Heart right ventricle (tissue), 16 donors: ENCODE results near the gene PTPRG. TPM values are rescaled to one million over a fixed set of nuclear protein-coding genes. Genes with fewer than 3 reads are reported as not detected.
A peak's percentile ranks its signal among the peaks of the same experiment; 100 is the strongest.

ENCODE experiments used
- ATAC-seq, 8 donors: fragments of 200-7000 bp; cut with Tn5 transposase; one replicate each; pipeline ENCODE4 v1.9.1; 2020; ENCODE audit warnings: mild to moderate bottlenecking in 8 of 8, moderate library complexity in 8 of 8, moderate number of reproducible peaks in 1 of 8
- DNase-seq, 2 donors: peaks; one replicate each; pipeline ENCODE4 v3.0.0-alpha.2; 2020
- H3K27ac ChIP-seq, 10 donors: fragments of 200-600 bp; sonication (generic) in 2 of 10; one replicate each; pipeline versions ENCODE4 v1.5.0 to v1.8.0; 2020 to 2022; ENCODE audit warnings: mild to moderate bottlenecking in 3 of 10
- H3K27me3 ChIP-seq, 7 donors: fragments of 200-600 bp; one replicate each; pipeline ENCODE4 v1.8.0; 2021 to 2022; ENCODE audit warnings: mild to moderate bottlenecking in 2 of 7
- H3K36me3 ChIP-seq, 9 donors: fragments of 200-600 bp; sonication (generic) in 1 of 9; one replicate each; pipeline versions ENCODE4 v1.5.0 to v1.8.0; 2020 to 2022; ENCODE audit warnings: mild to moderate bottlenecking in 2 of 9
- H3K4me1 ChIP-seq, 9 donors: fragments of 200-600 bp; sonication (generic) in 1 of 9; one replicate each; pipeline versions ENCODE4 v1.5.0 to v1.8.0; 2020 to 2022; ENCODE audit warnings: mild to moderate bottlenecking in 4 of 9
- H3K4me3 ChIP-seq, 10 donors: fragments of 200-600 bp; sonication (generic) in 2 of 10; one replicate each; pipeline versions ENCODE4 v1.5.0 to v1.8.0; 2020 to 2022; ENCODE audit warnings: mild to moderate bottlenecking in 7 of 10, moderate library complexity in 2 of 10
- H3K9me3 ChIP-seq, 11 donors: fragments of 200-600 bp in 10 of 11; sonication (generic) in 2 of 11; one replicate each; pipeline versions ENCODE4 v1.5.0 to v1.8.0; 2013 to 2022; ENCODE audit warnings: mild to moderate bottlenecking in 2 of 11, control low read depth in 1 of 11, moderate library complexity in 1 of 11
- CTCF ChIP-seq, 9 donors: fragments of 200-600 bp; sonication (generic) in 2 of 9; IDR thresholded peaks; one replicate each; pipeline versions ENCODE4 v1.5.0 to v1.8.0; 2021 to 2022; ENCODE audit warnings: antibody characterized with exemption in 9 of 9, mild to moderate bottlenecking in 5 of 9, moderate library complexity in 1 of 9
- WGBS, 2 donors: extraction: QIAGEN DNeasy Blood & Tissue Kit; methylation state at CpG; one replicate each; pipeline ENCODE4 v1.1.7; 2013; ENCODE audit warnings: inconsistent platforms in 1 of 2; 5-methylcytosine and 5-hydroxymethylcytosine counted together
- intact Hi-C, 10 donors: fragments of 100-400 bp; cut with DNase I; formaldehyde crosslinking; loops; one replicate each; pipeline versions ENCODE4 v1.11.1 to v1.14.2; 2022
- polyA plus RNA-seq, 2 donors: library from polyadenylated mRNA; stranded (reverse); fragments of 200-250 nt; gene quantifications; one replicate each; pipeline ENCODE4 v1.2.3, GENCODE V29; 2013
- total RNA-seq, 10 donors: library from RNA; stranded (reverse); fragmentation: NEBNext Ultra II Directional in 3 of 10; extraction: Animal tissue kit (Norgen Biotek cat#: 25700) in 3 of 10; gene quantifications; one replicate each; pipeline versions ENCODE4 v1.2.1 to v1.2.4, GENCODE V29; 2021 to 2023
- donor health status: Arrhythmogenic right ventricular cardiomyopathy.
- donor health status: ischemic (EF 13 %, LVEDD 7.1; RV severe dilation, severe dysfunction).
- donor health status: healthy with polysubstance abuse.
- donor health status: DM: no; HTN: yes; CAD: no.
- donor health status: DM: no; HTN: no; CAD: no.
- donor health status: ischemic (EF 25% LVEDD 6.9; RV normal size, moderate dysfunction).
- donor health status: ischemic (EF 25% LVEDD 5.7; RV mildly dilated, moderate dysfunction).
- donor health status: healthy.
- donor health status: DM: yes; HTN: yes; CAD: no.
- donor health status: Ischemic cardiomyopathy.
- donor health status: ischemic (EF 35%, LVEDD 5.7; RV mildly dilated, moderate dysfunction).
- donor health status: nonischemic (EF 11% LVEDD 7.7; RV severe dilation, severe dysfunction).
- donor health status: DM: yes; HTN: yes; CAD: no.
- donor health status: PGD.
- donor health status: ischemic (EF 29% LVEDD 5.4; RV normal size, mild dysfunction).
- donor health status: nonischemic (EF 23%, LVEDD 6.1; RV moderate dilation, normal function).

Gene PTPRG
- total and polyA plus RNA-seq, 12 donors: 10.1 to 38.3 (median 32.6) TPM

- no peak for TF ChIP-seq CTCF (IDR thresholded peaks at IDR 0.05)
- Histone ChIP-seq H3K27ac (no peak overlapping the region), H3K27me3 (no peaks in the 10 kb centered on the region), H3K4me3 (no peak overlapping the region), H3K9me3 (no peaks in the 10 kb centered on the region), H3K36me3 (peaks cover 0 to 78% (median 11%) of the 10 kb centered on the region in 9 donors), H3K4me1 (no peaks in the 10 kb centered on the region)
- WGBS, 2 donors: 92 to 98% methylated on average over 2 of the region's 2 CpGs
- DNase-seq (no peak), ATAC-seq (no peak)
- intact Hi-C loops: no loop called here
Observed at GRCh38 chr3:62289922-62290321, 728.6 kb downstream of the PTPRG start.

GRCh38 chr3:62293051-62293780, 731.8 kb downstream of the PTPRG start:
- Histone ChIP-seq H3K27ac (no peak overlapping the region), H3K36me3 (peaks cover 0 to 69% (median 11%) of the 10 kb centered on the region in 9 donors), H3K4me3 (no peak overlapping the region), H3K4me1 (peaks cover 0 to 3% (median 0%) of the 10 kb centered on the region in 9 donors), H3K9me3 (no peaks in the 10 kb centered on the region), H3K27me3 (no peaks in the 10 kb centered on the region)
- 91 to 92% methylated on average over 2 of the region's 2 CpGs for WGBS, 2 donors
- ATAC-seq (no peak), DNase-seq (no peak)
- intact Hi-C loops: no loop called here
- no peak for TF ChIP-seq CTCF (IDR thresholded peaks at IDR 0.05)

- Histone ChIP-seq H3K4me1 (peaks cover 0 to 3% (median 0%) of the 10 kb centered on the region in 9 donors), H3K27ac (no peak overlapping the region), H3K36me3 (peaks cover 0 to 58% (median 11%) of the 10 kb centered on the region in 9 donors), H3K4me3 (no peak overlapping the region), H3K9me3 (peaks cover 0 to 1% (median 0%) of the 10 kb centered on the region in 11 donors), H3K27me3 (no peaks in the 10 kb centered on the region)
- no peak for DNase-seq
- intact Hi-C loops: no loop called here
- 63 to 87% methylated on average over 2 of the region's 2 CpGs for WGBS, 2 donors
- ATAC-seq: peak in 1 of 8 donors; percentile 57
- no peak for TF ChIP-seq CTCF (IDR thresholded peaks at IDR 0.05)
Observed at GRCh38 chr3:62295571-62295970, 734.2 kb downstream of the PTPRG start.

- no peak overlapping the region for H3K27ac ChIP-seq
- TF ChIP-seq CTCF (IDR thresholded peaks at IDR 0.05): no peak
- ATAC-seq: no peak
- no peak for DNase-seq
- H3K4me1 ChIP-seq: peaks cover 0 to 3% (median 0%) of the 10 kb centered on the region in 9 donors
- intact Hi-C loops: no loop called here
- H3K4me3 ChIP-seq: no peak overlapping the region
- peaks cover 0 to 34% (median 14%) of the 10 kb centered on the region in 11 donors for H3K9me3 ChIP-seq
- WGBS, 2 donors: 84 to 96% methylated on average over 3 of the region's 3 CpGs
- no peaks in the 10 kb centered on the region for H3K27me3 ChIP-seq
- H3K36me3 ChIP-seq: peaks cover 0 to 16% (median 0%) of the 10 kb centered on the region in 9 donors
Observed at GRCh38 chr3:62300617-62301016, 739.2 kb downstream of the PTPRG start.
